ENCODE data around the gene CTIF. TPM values are rescaled to one million over a fixed set of nuclear protein-coding genes. Genes with fewer than 3 reads are reported as not detected.

CTIF gene
- total RNA-seq, 1 experiment from 2014 or later, result 5.8 TPM

DNA sequence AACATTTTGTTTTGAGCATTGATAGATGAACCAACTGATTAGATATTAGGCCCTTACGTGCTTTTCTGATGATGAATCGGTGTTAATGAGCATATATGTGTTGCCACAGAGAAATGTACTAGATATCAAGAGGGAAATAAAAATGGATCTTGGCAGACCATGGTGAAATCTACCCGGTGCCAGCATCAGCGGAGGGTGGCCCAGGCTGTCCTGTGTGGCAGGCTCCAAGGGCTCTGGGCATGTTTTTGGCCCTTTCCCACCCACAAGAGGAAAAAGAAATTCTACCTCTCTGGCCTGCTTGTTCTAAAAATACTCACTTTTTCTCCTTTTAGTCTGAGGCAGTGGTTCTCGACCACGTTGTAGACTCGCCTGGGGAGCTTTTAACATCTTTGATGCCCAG is 154.2 kb downstream of the CTIF start:
- no peak overlapping the region for H3K27ac ChIP-seq (ENCODE audit: low read length)
- BruUV-seq (replicated peaks), result no TSS peak
- TF ChIP-seq EZH2 (IDR thresholded peaks at IDR 0.05; ENCODE audit: low read length, unreplicated experiment) (no peak), EZH2phosphoT487 (IDR thresholded peaks at IDR 0.05; ENCODE audit: borderline replicate concordance, low read length) (no peak)
- TF ChIP-seq, protein P1, sequence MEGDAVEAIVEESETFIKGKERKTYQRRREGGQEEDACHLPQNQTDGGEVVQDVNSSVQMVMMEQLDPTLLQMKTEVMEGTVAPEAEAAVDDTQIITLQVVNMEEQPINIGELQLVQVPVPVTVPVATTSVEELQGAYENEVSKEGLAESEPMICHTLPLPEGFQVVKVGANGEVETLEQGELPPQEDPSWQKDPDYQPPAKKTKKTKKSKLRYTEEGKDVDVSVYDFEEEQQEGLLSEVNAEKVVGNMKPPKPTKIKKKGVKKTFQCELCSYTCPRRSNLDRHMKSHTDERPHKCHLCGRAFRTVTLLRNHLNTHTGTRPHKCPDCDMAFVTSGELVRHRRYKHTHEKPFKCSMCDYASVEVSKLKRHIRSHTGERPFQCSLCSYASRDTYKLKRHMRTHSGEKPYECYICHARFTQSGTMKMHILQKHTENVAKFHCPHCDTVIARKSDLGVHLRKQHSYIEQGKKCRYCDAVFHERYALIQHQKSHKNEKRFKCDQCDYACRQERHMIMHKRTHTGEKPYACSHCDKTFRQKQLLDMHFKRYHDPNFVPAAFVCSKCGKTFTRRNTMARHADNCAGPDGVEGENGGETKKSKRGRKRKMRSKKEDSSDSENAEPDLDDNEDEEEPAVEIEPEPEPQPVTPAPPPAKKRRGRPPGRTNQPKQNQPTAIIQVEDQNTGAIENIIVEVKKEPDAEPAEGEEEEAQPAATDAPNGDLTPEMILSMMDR (conservative IDR thresholded peaks at IDR 0.05; ENCODE audit: low read depth, low read length), result no peak
- no peaks in the 10 kb centered on the region for H3K36me3 ChIP-seq (ENCODE audit: low read depth, low read length)
- DNase-seq, result no peak
- no peak overlapping the region for H2AFZ ChIP-seq (ENCODE audit: low read length)
- intact Hi-C loops (cut with micrococcal nuclease), result no loop called here
- ChIA-PET POLR2A (ENCODE audit: unreplicated experiment) (no interaction called here), CTCF (no interaction called here)
- ATAC-seq, result no peak
- no peaks in the 10 kb centered on the region for H4K20me1 ChIP-seq (ENCODE audit: low read length)
- no peaks in the 10 kb centered on the region for H3K9me3 ChIP-seq (ENCODE audit: low read length)
- H3F3A ChIP-seq (ENCODE audit: low read length, unreplicated experiment), result no peaks in the 10 kb centered on the region
- no peaks in the 10 kb centered on the region for H3K4me1 ChIP-seq (ENCODE audit: insufficient read depth, low read length)
- H3K79me2 ChIP-seq (ENCODE audit: low read length), result no peaks in the 10 kb centered on the region
- H3K4me2 ChIP-seq (ENCODE audit: low read length), result no peak overlapping the region
- H3K4me3 ChIP-seq (ENCODE audit: low read length), result no peak overlapping the region
- H3K27me3 ChIP-seq (ENCODE audit: low read length), result no peaks in the 10 kb centered on the region
- H3K9ac ChIP-seq (ENCODE audit: low read length), result no peak overlapping the region
- H3K9me2 ChIP-seq (replicated peaks; ENCODE audit: low read length), result no peaks in the 10 kb centered on the region

DNA sequence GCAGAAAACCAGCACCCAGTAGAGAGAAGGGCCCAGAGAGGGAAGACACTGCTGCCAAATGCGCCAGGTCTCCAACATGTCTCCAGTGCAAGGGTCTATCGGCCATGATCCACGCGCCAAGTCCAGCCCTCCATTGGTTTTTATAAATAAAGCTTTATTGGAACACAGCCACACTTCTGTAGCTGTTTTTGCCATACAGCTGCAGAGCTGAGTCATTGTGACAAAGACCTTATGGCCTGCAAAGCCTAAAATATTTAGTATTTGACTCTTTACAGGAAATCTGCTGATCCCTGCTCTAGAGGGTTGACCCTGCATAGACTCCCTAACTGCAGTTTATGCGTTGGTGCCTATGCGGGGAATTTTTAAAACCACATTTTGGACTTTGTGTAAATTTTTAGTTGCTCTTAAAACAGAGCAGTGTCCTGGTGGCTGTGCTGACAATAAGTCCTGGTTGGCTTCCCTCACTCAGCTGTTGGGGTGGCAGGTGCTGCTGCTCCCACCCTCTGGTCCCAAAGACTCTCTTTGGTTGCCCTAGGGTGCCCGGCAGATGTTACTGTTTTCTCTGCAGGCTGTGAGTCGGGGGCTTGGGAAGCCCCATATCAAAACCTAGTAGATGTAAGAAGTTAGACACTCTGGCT is 154.9 kb downstream of the CTIF start:
- Histone ChIP-seq H3F3A (ENCODE audit: low read length, unreplicated experiment) (no peaks in the 10 kb centered on the region), H3K9me2 (replicated peaks; ENCODE audit: low read length) (no peaks in the 10 kb centered on the region), H3K9me3 (ENCODE audit: low read length) (no peaks in the 10 kb centered on the region), H3K4me1 (ENCODE audit: insufficient read depth, low read length) (no peaks in the 10 kb centered on the region), H3K4me2 (ENCODE audit: low read length) (no peak overlapping the region), H2AFZ (ENCODE audit: low read length) (no peak overlapping the region), H3K27me3 (ENCODE audit: low read length) (no peaks in the 10 kb centered on the region), H3K9ac (ENCODE audit: low read length) (no peak overlapping the region), H3K4me3 (ENCODE audit: low read length) (no peak overlapping the region), H3K79me2 (ENCODE audit: low read length) (no peaks in the 10 kb centered on the region), H4K20me1 (ENCODE audit: low read length) (no peaks in the 10 kb centered on the region), H3K27ac (ENCODE audit: low read length) (no peak overlapping the region), H3K36me3 (ENCODE audit: low read depth, low read length) (no peaks in the 10 kb centered on the region)
- POLR2A ChIA-PET (ENCODE audit: unreplicated experiment), result no interaction called here
- DNase-seq (no peak), ATAC-seq (no peak)
- TF ChIP-seq, protein P1 (conservative IDR thresholded peaks at IDR 0.05; ENCODE audit: low read depth, low read length), result no peak
- TF ChIP-seq EZH2phosphoT487 (IDR thresholded peaks at IDR 0.05; ENCODE audit: borderline replicate concordance, low read length) (no peak), EZH2 (IDR thresholded peaks at IDR 0.05; ENCODE audit: low read length, unreplicated experiment) (no peak)
- intact Hi-C loops (cut with micrococcal nuclease), result no loop called here
- CTCF ChIA-PET, result no interaction called here
- no TSS peak for BruUV-seq (replicated peaks)

DNA sequence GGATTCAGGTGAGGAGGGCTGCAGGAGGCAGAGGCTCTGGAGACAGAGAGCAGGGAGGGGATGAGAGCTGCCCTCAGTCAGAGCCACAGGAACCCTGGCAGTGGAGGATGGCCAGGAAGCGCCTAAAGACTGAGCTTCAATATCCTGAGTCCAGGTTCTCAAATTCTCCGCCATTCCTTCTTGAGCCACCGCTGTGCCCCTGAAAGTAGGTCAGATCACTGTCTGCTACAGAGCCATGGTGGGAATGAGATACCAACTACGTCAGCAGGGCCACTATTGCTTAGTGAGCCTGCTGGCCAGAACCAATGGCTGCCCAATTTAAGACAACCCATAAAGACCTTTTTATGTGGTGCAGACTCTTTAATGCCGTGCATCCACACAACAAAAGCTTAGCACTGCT is 155.5 kb downstream of the CTIF start:
- Histone ChIP-seq H3K36me3 (ENCODE audit: low read depth, low read length) (no peaks in the 10 kb centered on the region), H3K27me3 (ENCODE audit: low read length) (no peaks in the 10 kb centered on the region), H3K9ac (ENCODE audit: low read length) (no peak overlapping the region), H3K4me2 (ENCODE audit: low read length) (no peak overlapping the region), H3K4me1 (ENCODE audit: insufficient read depth, low read length) (no peaks in the 10 kb centered on the region), H3K27ac (ENCODE audit: low read length) (no peak overlapping the region), H3K4me3 (ENCODE audit: low read length) (no peak overlapping the region), H3K9me2 (replicated peaks; ENCODE audit: low read length) (no peaks in the 10 kb centered on the region), H4K20me1 (ENCODE audit: low read length) (no peaks in the 10 kb centered on the region), H3K9me3 (ENCODE audit: low read length) (no peaks in the 10 kb centered on the region), H3F3A (ENCODE audit: low read length, unreplicated experiment) (no peaks in the 10 kb centered on the region), H2AFZ (ENCODE audit: low read length) (no peak overlapping the region), H3K79me2 (ENCODE audit: low read length) (no peaks in the 10 kb centered on the region)
- intact Hi-C loops (cut with micrococcal nuclease), result no loop called here
- ATAC-seq (no peak), DNase-seq (no peak)
- no TSS peak for BruUV-seq (replicated peaks)
- TF ChIP-seq EZH2phosphoT487 (IDR thresholded peaks at IDR 0.05; ENCODE audit: borderline replicate concordance, low read length), result no peak
- TF ChIP-seq, protein P1 (conservative IDR thresholded peaks at IDR 0.05; ENCODE audit: low read depth, low read length), result no peak
- TF ChIP-seq EZH2 (IDR thresholded peaks at IDR 0.05; ENCODE audit: low read length, unreplicated experiment), result no peak
- ChIA-PET POLR2A (ENCODE audit: unreplicated experiment) (no interaction called here), CTCF (no interaction called here)
